SW 1271 (cell line): Measurements from ENCODE around the gene CFAP20DC.
"Not testable (repeated sequence)": the region's sequence is repeated elsewhere in the genome, so short reads cannot be mapped to it uniquely, and the experiment has no call there.

Source experiments
- DNase-seq, 2 experiments: peaks; one replicate each; lab custom pipeline; 2025; lab: John Stamatoyannopoulos, UW

Gene CFAP20DC

DNA sequence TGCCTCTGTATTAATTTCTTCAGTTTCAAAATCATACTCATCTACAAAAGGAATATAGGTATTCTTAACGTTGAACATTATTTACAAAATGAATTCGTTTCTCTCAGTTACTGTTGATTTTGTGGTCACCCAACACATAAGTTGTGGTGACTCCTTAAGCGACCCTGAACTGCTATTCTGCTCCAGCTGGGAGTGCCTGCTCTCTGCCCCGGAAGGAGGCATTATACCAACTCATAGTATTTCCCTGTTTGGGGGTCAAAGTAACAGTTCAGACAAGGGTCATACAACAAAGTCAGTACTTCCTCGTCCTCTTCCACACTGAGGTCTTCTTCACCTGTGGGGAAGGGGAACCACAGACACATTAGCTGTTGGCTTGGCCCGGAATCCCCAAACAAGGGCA, 307.6 kb downstream of the CFAP20DC start:
- DNase-seq, result no peak

GRCh38 chr3:58737644-58738043, 312.2 kb downstream of the CFAP20DC start:
- DNase-seq, result no peak

DNA sequence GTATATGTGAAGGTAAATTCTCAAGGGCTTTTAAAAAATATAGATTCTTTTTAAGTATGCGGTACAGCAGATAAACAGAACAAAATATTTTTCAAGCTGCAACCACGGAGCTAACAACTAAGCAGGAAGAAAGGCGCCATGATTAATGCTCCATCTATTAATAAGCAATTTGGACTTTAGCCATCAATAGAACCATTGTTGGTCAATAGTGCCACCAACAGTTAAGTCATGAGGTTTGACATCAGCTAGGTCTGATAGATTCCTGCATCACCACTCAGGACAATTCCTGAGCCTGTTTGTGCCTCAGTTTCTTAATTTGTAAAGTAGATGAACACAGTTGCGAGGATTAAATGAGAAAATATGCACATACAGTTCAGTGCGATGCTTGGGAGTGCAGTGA, 318.2 kb downstream of the CFAP20DC start:
- no peak for DNase-seq

DNA sequence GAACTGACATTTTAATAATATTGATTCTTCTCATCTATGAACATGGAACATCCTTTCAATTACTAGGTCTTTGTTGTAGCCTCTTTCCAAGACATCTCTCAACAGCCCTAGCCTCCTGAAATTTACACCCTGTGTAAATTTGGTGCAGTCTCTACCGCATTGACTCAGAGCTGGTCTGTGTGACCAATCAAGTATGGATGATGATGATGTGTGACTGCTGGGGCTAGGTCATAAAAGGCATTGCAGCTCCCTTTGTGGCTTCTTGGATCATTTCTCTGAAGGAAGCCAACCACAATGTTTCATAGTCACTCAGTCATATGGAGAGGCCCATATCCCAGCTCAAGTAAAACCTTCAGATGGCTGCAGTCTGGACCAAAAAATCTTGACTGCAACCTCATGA, 321.1 kb downstream of the CFAP20DC start:
- no peak for DNase-seq

DNA sequence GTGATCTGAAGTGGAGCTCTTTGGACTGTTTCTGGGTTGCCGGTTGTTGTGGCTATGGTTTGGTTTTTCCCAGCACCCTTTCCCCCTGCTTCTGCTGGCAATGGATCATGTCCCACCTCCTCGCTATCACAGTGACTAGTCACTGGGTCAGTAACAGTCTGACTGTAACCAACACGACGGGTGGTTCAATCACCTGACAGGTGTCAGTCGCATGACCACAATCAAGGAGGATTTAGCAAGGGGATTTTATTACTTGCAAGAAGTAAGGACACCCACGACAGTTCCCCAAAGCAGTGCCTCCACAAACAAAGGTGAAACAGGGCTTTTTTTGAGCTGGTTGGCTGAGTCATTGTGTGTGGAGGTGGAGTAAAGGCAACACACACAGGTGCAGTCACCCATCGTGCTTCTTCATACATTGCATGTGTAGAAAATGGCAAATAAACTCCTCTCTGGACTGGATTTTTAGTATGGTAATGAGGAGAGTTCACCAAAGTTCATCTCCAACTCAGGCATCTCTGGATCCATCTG, 324.4 kb downstream of the CFAP20DC start:
- DNase-seq, result no peak

- DNase-seq, result no peak
Observed at GRCh38 chr3:58724336-58724735, 325.5 kb downstream of the CFAP20DC start.

- DNase-seq, result no peak
Observed at GRCh38 chr3:58723173-58723572, 326.7 kb downstream of the CFAP20DC start.

GRCh38 chr3:58722561-58722960, 327.3 kb downstream of the CFAP20DC start:
- DNase-seq, result no peak

DNA sequence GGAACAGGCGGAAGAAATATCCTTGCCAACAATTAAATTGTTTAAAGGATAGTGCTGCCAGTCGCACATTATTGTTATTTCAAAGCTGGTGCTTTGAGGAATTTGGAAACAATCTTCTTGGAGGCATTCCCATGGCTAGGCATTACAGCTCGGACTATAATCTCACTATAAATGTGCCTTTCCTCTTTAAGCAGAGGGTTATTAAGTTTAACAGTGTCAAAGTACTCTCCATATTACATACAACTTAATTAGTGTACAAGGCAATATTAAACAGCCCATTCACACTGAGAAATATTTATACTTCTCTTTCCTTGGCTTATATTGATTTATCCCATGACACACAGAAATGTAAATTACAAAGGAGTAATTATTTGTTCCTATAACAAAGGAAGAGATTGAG, 329.3 kb downstream of the CFAP20DC start:
- DNase-seq, result no peak

DNA sequence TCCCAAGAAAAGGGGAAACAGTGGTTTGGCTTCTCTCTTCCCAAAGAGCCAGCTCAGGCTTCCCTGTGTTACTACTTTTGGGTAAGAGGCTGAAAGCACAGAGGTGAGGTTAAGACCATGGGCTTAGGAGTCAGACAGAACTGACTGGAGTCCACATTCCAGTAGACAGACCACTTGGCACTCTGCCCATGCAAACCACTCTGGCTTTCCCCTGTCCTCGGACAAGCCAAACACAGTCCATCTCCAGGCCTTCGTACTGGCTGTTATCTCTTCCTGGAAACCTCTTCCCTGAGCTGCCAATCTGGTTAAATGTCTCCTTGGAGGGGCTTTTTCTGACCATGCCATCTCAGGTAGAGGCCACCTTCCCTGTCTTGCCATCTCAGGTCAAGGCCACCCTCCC, 330.1 kb downstream of the CFAP20DC start:
- no peak for DNase-seq

GRCh38 chr3:58713715-58714401, 336.0 kb downstream of the CFAP20DC start:
- no peak for DNase-seq

DNA sequence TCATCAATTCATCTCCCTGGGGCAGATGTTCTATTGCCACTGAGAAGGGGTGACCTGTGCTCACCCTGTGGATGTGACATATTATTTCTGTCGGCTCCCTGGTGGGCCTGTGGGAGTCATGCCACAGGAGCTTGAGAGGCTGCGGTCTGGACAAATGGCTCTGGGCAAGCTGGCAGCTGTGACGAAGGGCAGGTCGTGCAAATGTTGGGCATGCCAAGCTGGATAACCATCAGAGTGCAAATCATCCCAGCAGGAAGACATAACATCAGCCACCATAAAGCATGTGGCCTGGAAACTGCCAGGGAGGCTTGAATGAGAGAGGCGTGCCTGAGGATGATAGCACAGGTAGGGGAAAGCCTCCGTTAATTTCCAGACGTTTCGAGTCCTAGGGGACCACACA, 338.0 kb downstream of the CFAP20DC start:
- DNase-seq, result no peak

GRCh38 chr3:58708983-58709382, 340.8 kb downstream of the CFAP20DC start:
- DNase-seq, result not testable (repeated sequence)

DNA sequence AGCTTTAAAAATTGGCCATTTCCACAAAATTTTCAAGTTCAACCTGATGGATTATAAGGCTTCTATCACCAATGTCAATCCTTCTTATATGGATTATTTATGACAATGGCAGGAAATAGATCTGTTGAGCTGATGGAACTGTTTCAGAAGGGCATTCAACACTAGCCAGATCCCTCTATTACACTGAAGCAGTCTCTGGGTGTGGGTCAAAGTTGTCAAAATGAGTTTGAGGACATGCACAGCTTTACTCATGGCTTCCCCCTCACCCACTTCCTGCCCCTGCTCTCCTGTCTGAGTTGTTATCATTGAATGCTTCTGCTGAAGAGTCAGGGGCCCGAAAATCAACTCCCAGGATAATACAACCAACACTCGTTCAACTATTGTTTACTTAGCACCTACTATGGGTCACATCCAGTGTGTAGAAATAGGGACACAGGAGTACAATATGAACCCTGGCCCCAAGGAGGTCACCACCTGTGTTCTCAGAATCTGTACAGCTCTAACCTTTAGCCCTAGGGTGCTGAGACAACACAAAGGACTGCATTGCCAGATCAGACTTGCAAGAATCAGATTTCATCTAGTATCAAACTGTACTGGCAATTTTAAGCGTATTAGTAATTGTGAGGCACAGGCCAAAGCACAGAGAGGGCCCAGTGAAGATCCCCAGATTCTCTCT, 341.6 kb downstream of the CFAP20DC start:
- no peak for DNase-seq

- no peak for DNase-seq
Observed at GRCh38 chr3:58707390-58707930, 342.4 kb downstream of the CFAP20DC start.

DNA sequence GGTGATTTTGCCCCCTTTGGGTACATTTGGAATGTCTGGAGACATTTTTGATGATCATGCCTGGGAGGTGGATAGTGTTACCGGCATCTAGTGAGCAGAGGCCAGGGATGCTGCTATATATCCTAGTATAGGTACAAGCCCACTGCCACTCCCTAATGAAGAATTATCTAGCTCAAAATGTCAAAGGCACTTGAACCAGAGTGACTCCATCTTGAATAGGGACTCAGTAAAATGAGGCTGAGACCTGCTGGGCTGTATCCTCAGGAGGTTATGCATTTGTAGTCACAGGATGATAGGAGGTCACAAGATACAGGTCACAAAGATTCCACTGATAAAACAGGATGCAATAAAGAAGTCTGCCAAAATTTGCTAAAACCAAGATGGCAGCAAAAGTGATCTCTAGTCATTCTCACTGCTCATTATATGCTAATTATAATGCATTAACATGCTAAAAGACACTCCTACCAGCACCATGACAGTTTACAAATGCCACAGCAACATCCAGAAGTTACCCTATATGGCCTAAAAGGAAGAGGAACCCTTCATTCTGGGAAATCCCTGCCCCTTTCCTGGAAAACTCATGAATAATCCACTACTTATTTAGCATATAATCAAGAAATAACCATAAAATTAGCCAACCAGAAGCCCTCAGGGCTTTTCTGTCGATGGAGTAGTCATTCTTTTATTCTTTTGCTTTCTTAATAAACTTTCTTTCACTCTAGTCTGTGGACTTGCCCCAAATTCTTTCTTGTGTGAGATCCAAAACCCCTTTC, 343.2 kb downstream of the CFAP20DC start:
- DNase-seq, result no peak

DNA sequence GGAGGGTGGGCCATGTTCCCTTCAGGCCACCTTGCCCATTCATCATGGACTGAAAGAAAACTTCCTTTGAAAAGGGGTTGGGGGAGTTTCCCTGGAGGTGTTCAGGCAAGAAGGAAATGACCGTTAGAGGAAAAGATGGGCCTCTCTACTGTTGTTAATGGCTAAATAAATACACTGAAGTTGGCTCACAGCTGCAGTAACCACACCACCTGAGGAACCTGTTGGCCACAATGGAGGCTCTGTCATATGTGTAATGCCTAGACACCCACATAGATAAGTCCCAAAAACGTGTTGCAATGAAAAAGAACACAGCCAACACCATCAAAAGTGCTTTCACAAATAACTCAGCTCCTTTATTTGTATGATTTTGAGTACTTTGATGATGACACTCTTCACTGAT, 345.1 kb downstream of the CFAP20DC start:
- no peak for DNase-seq

DNA sequence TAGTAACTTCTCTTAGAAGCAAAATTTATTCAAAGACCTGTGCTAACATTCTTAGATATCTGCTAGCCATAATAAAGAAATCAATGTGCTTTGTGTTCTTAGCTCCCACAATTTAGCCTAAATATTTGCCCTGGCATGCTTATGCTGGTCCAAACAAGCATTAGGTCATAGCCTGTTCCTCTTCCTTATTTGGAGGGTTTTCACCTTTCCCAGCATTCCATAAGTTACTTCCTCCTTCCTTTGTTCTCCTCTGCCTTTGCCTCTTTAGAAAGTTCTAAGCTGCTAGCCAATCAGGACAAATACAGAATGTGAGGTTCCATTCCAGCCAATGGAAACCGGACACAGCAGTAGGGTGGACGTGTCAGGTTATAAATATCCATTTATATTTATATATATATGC, 345.5 kb downstream of the CFAP20DC start:
- DNase-seq, result not testable (repeated sequence)

DNA sequence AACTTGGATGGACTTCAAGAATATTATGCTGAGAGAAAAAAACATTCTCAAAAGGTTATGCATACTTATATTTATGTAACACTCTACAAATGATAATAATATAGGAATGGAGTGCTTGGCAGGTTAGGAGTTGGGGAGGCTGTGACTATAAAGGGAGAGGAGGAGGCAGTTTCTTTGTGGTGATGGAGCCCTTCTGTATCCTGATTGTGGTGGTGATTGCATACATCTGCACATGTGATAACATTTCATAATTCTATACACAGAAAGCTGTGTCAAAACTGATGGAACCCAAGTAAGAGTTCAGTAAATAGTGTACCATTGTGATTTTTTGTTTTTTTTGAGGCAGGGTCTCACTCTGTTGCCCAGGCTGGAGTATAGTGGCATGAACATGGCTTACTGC, 351.6 kb downstream of the CFAP20DC start:
- DNase-seq, result no peak

DNA sequence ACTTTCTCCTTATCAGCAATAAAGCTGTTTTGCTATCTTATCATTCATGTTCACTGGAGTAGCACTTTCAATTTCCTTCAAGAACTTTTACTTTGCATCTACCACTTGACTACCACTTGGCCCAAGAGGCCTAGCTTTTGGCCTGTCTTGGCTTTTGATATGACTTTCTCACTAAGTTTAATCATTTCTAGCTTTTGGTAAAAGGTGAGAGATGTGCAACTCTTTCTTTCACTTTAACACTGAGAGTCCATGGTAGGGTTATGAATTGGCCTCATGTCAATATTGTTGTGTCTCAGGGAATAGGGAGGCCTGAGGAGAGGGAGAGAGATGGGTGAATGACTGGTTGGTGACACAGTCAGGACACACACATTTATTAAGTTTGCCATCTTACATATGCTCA, 352.3 kb downstream of the CFAP20DC start:
- DNase-seq, result no peak

DNA sequence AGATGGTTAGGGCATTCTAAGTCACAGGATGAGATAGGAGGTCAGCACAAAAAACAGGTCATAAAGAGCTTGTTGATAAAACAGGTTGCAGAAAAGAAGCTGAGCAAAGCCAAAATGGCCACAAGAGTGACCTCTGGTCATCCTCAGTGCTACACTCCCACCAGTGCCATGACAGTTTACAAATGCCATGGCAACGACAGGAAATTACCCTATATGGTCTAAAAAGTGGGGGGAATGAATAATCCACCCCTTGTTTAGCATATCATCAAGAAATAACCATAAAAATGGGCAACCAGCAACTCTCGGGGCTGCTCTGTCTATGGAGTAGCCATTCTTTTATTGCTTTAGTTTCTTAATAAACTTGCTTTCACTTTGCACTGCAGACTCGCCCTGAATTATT, 353.0 kb downstream of the CFAP20DC start:
- DNase-seq, result not testable (repeated sequence)

DNA sequence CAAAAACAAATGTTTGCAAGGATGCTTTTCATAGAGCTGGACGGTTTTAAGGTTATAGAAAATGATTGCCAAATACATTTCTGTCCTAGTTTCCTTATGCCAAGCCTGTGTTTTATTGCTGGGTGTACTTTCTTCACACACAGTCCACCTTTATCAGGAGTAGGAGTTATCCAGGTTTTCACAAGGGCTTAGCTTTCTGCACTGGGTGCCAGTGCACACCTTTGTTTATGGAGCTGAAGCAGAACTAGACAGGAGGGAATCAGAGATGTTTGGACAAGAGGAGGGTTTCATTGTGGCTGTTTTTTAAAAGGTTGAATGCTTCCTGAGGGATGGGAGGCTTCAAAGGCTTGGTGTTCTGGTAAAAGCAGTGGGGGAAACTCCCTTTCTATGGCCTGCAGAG, 353.7 kb downstream of the CFAP20DC start:
- DNase-seq, result no peak

- not testable (repeated sequence) for DNase-seq
Observed at GRCh38 chr3:58695284-58695683, 354.5 kb downstream of the CFAP20DC start.
